Measurements from ENCODE around the gene RAD51B.

The RAD51B gene

DNA sequence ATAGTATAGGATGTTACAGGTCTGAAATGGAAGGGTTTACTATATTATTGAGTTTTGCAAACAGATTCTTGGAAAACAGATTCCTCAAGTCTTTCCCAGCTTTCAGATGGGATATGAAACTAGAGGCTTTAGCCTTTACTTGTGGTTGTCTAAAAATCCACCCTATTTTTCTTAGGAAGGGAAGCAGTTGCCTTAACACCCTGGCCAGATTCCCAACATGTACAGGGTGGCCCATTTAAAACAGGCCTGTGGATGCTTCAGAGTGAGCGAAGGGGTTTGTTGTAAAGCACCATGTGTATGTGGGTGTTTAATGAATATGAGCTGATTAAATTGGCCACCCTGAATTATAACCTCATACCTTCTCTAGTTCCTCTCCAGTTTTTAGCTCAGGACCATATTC, 557.4 kb downstream of the RAD51B start:
- H3K9me3 Mint-ChIP-seq, result peaks cover 2% of the 10 kb centered on the region
- no peaks in the 10 kb centered on the region for H3K27me3 Mint-ChIP-seq
- no peak overlapping the region for H3K27ac Mint-ChIP-seq
- no peaks in the 10 kb centered on the region for H3K36me3 Mint-ChIP-seq
- H3K4me3 Mint-ChIP-seq, result peak overlapping the region; percentile 49
- peaks cover 77% of the 10 kb centered on the region for H3K4me1 Mint-ChIP-seq

DNA sequence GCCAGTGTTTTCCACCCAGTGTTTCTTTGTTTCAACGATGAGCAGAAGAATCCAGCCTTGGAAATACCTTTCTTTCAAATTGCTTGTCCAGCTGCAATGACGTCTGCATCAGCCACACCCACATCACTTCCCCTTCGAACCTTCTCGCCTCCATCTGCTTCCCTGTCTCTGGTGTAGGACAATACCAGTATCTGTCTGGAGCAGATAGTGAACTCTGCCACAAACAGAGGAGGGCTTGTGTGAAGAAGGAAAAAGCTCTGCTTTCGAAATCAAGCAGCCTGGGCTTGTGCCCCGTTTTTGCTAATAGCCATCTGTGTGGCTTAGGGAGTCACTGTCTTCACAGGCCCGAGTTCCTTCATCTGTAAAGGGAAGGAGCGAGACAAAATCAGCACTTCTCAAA, 557.9 kb downstream of the RAD51B start:
- Mint-ChIP-seq H3K27me3 (no peaks in the 10 kb centered on the region), H3K36me3 (no peaks in the 10 kb centered on the region), H3K9me3 (peaks cover 5% of the 10 kb centered on the region), H3K4me1 (peaks cover 73% of the 10 kb centered on the region), H3K27ac (no peak overlapping the region), H3K4me3 (no peak overlapping the region)

DNA sequence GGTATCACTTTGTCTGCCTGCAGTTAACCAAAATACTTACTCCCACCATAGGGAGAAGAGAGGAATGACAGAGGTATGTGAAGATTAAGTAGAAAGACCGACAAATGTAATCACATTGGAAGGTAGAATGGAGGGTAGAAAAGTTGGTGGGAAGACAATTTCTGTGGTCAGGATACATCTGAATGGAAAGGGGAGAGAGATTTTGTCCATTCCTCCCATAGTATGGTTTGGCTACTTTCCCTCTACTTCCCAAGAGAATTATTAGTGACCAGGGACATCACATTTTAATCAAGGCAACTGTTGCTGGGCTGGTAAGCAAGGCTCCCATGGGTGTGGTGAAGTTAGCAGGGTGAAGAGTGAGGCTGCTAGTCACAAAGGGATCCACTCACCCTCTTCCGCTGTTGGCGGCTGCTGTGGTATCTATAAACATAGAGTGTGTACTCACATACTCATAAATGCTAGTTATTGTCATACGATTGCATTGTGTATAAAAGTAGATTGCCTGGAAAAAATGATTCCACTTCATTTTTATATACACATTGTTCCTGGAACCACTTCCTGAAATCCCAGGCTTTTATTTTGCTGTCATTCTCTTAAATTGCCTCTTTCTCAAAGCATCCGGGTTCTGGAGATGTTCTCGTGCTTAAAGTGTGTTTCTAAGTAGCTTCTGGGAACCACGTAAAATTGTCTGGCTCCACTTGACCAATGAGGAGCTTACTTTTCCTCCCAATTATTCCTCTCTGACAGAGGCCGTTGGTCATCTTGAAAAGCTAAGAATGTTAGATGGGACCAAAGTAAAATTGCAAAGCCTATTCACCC, 560.1 kb downstream of the RAD51B start:
- Mint-ChIP-seq H3K4me1 (peaks cover 65% of the 10 kb centered on the region), H3K9me3 (peaks cover 5% of the 10 kb centered on the region), H3K36me3 (no peaks in the 10 kb centered on the region), H3K27ac (peak overlapping the region; percentile 30), H3K27me3 (no peaks in the 10 kb centered on the region), H3K4me3 (peak overlapping the region; percentile 5)

DNA sequence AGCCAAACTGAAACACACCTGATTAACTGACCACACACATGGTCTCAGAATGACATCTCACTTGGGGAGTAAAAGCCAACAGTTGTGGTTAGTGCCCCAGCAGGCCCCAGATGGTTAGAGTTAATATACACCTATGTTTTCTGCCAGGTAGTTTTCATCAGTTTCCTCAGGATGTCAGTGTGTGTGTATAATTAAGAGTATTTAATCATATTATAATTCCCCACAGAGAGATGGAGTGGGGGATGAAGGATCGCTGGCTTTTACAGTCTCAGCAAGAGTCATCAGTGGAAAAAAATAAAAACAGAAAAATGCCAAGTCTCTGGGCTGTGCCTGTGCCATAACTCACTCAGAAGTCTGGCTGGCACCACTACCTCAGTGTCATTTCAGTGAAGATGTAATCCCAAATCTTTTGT, 560.8 kb downstream of the RAD51B start:
- no peaks in the 10 kb centered on the region for H3K36me3 Mint-ChIP-seq
- H3K27ac Mint-ChIP-seq, result no peak overlapping the region
- H3K9me3 Mint-ChIP-seq, result peaks cover 5% of the 10 kb centered on the region
- H3K4me1 Mint-ChIP-seq, result peaks cover 59% of the 10 kb centered on the region
- no peak overlapping the region for H3K4me3 Mint-ChIP-seq
- H3K27me3 Mint-ChIP-seq, result no peaks in the 10 kb centered on the region

DNA sequence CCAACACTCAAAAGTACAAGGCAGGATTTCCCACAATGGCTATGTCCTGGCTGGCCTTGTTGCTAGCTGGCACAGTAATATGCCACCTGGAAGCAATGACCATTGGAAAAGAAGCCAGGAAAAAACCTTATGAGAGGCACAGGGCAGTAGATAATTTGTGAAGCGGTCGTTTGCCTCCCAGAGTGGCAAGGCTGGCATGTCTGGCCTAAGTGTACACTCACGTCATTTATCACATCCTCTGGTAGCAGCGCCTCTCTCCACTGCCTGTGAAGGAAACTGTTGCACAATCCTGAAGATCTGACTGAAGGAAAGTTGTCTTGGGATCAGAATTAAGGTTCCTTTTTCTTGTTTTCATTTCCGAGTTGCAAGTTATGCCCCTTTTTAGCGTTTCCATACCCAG, 564.8 kb downstream of the RAD51B start:
- Mint-ChIP-seq H3K27me3 (no peaks in the 10 kb centered on the region), H3K4me3 (no peak overlapping the region), H3K36me3 (no peaks in the 10 kb centered on the region), H3K27ac (no peak overlapping the region), H3K4me1 (peaks cover 21% of the 10 kb centered on the region), H3K9me3 (peaks cover 5% of the 10 kb centered on the region)

DNA sequence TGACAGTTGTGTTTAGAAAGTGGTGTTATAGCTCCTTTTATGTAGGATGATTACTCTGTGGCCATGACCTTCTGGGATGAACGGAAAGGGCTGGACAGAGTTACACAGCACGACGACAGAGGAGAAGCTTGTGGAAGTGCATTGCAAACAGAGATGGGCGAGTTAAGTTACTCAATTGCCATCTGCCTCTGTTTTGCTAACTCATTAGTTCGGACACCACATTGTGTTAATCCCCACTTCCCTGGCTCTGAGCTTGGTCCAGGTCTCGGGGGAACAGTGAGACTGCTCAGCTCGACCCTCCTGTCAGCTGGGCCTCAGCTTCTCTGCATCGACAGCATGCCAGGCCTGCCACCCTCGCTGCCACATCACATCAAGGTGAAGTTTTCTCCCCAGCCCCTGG, 565.3 kb downstream of the RAD51B start:
- Mint-ChIP-seq H3K4me3 (no peak overlapping the region), H3K4me1 (peaks cover 15% of the 10 kb centered on the region), H3K36me3 (no peaks in the 10 kb centered on the region), H3K27ac (no peak overlapping the region), H3K9me3 (peaks cover 5% of the 10 kb centered on the region), H3K27me3 (no peaks in the 10 kb centered on the region)

DNA sequence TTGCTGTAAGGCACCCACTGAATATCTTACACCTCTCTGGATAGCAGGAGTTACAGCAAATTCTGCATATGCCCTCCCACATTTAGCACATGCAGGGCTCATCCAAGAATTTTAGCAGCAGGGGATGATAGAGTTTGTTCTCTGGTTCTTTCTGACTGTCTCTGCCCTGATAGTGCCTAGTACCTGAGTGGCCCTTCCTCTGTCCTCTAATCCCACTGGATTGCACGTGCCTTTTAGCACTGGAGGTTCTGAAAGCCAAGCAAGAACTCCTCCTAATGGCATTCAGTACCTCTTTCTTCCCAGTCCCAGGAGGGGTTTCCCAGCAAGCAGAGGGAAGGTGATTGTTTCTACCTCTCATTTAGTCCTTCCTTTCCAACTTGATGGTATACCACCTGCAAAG, 566.9 kb downstream of the RAD51B start:
- H3K27ac Mint-ChIP-seq, result no peak overlapping the region
- H3K27me3 Mint-ChIP-seq, result no peaks in the 10 kb centered on the region

DNA sequence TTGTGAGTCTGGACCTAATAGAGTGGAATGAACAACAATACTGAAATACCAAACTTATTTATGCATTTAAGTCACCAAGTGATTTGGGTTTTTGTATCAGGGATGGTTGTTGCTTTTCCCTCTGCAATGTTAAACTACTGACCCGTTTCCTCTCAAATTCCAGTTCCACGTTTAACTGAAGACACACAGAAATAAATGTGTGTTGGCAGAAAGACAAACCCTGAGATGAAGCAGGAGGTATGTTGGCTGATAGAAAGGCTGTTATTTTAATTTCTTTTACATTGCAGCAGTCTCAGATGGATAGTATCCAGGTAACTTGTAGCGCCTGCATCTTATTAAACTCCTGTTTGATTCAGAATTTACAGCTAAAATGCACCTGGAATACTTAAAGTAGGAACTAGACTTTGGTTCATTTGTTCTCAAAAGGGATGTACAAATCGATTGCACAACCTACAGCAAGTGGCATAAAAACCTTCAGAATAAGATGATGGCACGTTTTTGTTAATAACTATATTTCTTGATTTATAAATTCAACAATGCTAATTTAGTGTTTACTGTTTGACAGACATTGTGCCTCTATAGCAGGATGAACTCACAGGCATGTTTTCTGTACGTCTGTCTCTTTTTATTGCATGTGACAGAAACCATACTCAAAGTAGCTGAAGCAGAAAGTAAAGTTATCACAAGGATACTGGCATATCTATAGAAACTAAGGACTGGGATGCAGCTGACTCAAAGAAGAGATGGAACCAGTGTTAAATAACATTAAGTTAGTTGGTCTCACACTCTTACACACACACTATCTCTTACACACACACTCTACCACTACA, 567.6 kb downstream of the RAD51B start:
- H3K4me3 Mint-ChIP-seq, result no peak overlapping the region
- H3K4me1 Mint-ChIP-seq, result peaks cover 9% of the 10 kb centered on the region
- H3K27ac Mint-ChIP-seq, result no peak overlapping the region

More for the DNA sequence above, 566.9 kb downstream of the RAD51B start:
- peaks cover 9% of the 10 kb centered on the region for H3K4me1 Mint-ChIP-seq
- peaks cover 5% of the 10 kb centered on the region for H3K9me3 Mint-ChIP-seq
- no peaks in the 10 kb centered on the region for H3K36me3 Mint-ChIP-seq
- no peak overlapping the region for H3K4me3 Mint-ChIP-seq

DNA sequence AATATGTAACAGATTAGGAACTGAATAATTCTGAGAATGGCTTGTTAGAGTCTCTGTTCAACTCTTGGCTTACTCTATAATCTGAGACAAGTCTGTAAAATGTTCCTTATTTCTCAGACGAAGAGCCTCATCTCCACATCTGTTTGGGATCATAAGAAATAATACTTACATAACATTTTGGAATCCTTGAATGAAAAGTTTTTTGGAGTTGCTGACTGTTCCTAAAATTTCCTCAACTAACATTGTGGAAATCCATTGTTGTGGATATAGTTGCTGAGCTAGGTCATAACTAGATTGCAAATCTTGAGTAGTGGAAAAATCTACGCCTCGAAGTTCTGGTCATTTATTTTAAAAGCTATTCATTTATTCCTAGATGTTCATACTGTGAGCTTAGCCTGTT, 570.4 kb downstream of the RAD51B start:
- no peak overlapping the region for H3K4me3 Mint-ChIP-seq
- H3K9me3 Mint-ChIP-seq, result no peaks in the 10 kb centered on the region
- H3K27me3 Mint-ChIP-seq, result no peaks in the 10 kb centered on the region
- no peaks in the 10 kb centered on the region for H3K36me3 Mint-ChIP-seq
- no peak overlapping the region for H3K27ac Mint-ChIP-seq
- H3K4me1 Mint-ChIP-seq, result no peaks in the 10 kb centered on the region

More for the DNA sequence above, 567.6 kb downstream of the RAD51B start:
- H3K36me3 Mint-ChIP-seq, result no peaks in the 10 kb centered on the region
- no peaks in the 10 kb centered on the region for H3K27me3 Mint-ChIP-seq
- H3K9me3 Mint-ChIP-seq, result peaks cover 1% of the 10 kb centered on the region

DNA sequence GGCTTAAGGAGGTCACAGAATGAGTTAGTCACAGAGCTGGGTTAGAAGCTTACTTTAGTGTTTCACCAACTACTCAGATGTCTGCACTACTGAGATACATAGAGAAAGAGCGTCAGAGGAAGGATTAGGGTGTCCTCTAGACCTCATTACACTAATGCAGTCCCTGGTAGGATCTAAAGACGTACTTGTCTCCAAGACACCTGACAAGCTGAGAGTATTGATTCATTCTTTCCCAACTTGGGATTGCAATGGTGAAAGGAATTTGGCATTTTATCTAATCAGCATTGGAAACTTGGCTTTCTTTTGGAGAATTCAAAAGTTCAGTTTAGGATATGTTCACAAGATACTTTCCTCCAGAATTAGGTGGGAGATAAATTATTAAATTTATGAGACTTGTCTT, 571.2 kb downstream of the RAD51B start:
- Mint-ChIP-seq H3K36me3 (no peaks in the 10 kb centered on the region), H3K4me1 (no peaks in the 10 kb centered on the region), H3K4me3 (no peak overlapping the region), H3K27ac (no peak overlapping the region), H3K9me3 (no peaks in the 10 kb centered on the region), H3K27me3 (no peaks in the 10 kb centered on the region)

DNA sequence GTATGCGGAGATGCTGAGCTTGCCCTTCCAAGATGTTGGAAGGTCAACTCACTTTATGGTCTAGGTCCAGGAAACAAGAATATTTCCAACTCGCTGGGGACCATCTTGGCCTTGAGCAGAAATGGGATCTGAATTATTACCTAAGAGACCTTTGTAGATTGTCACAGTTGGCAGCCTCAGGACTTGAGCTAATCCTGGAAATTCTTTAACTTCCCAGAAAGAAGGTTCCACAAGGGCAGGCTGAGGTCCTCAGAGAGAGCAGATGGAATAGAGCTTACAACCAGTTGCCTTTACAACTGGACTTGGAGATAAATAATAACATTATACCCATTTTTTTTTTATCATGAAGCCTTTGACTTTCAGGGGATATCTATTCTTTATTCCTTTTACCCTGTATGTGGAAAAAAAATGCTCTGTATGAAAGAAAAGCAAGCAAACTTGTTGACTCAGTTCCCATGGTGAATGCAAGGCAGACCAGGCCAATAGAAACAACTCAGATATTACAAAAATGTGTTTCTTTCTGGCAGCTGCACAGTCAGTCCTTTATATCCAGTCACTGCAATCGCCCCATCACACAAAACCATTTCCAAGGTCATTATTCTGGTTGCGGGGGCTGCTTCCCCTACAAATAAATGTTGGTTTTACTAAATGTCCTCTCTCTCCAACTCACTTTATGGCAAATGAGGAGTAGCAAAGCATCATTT, 571.9 kb downstream of the RAD51B start:
- no peaks in the 10 kb centered on the region for H3K27me3 Mint-ChIP-seq
- no peak overlapping the region for H3K4me3 Mint-ChIP-seq
- no peaks in the 10 kb centered on the region for H3K36me3 Mint-ChIP-seq
- no peaks in the 10 kb centered on the region for H3K4me1 Mint-ChIP-seq
- H3K27ac Mint-ChIP-seq, result no peak overlapping the region
- H3K9me3 Mint-ChIP-seq, result no peaks in the 10 kb centered on the region

DNA sequence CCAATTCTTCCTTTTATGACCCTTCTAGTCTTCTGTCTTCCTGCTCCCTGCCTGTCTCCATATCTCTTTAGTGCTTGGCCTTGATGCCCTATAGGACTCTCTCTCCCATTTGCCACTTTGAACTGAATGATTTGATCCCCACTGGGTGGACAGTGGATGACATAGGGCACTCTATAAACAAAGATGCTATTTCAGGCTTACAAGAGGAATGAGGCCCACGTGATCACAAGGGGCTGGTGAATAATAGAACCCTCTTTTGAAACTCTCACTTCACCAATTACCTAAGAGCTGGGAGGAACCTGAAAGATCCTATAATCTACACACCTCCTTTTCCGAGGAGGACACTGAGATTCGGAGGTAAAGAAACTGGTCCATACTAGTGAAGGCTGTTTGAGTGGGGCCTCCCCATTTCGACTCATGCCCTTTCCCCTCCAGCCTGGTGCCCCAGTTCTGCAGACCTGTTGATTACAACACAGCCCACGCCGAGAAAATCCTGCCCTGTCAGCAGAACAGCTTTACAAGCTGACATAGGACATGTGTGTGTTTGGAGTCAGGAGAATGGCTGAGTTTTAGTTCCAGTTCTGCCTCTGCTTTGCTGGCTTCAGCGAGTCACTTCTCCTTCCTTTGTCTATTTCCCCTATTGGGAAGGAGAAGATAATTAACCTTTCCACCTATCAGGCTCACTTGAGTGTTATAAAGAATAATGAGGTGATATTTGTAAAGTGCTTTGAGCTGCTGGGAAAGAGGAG, 573.0 kb downstream of the RAD51B start:
- Mint-ChIP-seq H3K4me1 (no peaks in the 10 kb centered on the region), H3K4me3 (no peak overlapping the region), H3K36me3 (no peaks in the 10 kb centered on the region), H3K9me3 (no peaks in the 10 kb centered on the region), H3K27me3 (no peaks in the 10 kb centered on the region), H3K27ac (no peak overlapping the region)

DNA sequence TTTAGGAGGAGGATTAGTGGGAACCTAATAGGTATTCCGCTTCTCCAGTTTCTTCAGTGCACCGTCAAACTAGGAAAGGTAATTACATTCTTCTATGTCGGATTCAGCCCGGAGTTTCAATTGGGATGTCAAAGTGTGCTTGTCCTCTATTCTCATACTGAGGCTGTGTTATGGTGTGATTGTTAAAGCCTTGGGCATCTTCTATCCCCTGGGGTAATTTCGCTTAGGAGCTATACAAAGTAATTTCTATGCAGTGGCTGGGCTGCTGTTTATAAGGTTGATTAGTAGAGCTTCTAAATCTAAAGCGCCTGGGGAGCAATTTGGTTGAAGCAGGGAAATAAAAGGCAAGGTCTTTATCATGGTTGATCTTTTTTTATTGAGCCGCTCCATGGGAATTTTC, 573.7 kb downstream of the RAD51B start:
- Mint-ChIP-seq H3K4me3 (no peak overlapping the region), H3K27me3 (no peaks in the 10 kb centered on the region), H3K36me3 (no peaks in the 10 kb centered on the region), H3K9me3 (no peaks in the 10 kb centered on the region), H3K27ac (no peak overlapping the region), H3K4me1 (no peaks in the 10 kb centered on the region)

DNA sequence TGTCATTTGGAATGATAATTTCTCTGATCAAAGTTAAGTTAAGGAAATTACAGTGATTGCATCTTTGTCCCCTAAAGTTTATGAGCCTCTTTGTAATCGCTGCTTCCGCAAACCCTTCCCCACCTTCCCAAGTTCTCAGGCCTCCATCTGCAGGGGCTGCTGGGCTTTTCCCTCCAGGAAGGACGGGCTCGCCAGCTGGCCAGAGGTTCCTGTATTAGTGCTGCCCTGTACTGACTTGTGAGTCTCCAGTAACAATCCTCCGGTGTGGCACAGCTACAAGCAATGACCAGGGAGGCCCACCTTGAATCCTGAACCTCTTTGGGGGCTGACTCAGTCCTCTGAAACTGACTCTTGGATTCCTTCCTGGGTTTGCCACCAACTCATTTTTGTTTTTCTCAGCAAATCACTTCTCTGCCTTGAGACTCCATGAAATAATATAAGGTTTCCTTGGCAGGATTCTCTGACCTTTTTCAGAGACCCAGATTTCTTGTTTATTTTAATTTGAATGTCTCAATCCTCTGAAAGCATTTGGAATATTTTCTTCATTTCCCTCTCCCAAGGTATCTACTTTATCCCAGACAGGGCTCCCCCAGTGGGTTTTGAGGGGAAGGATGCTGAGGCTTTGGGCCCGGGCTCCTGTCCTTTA, 574.7 kb downstream of the RAD51B start:
- H3K27me3 Mint-ChIP-seq, result no peaks in the 10 kb centered on the region
- H3K36me3 Mint-ChIP-seq, result no peaks in the 10 kb centered on the region
- no peaks in the 10 kb centered on the region for H3K4me1 Mint-ChIP-seq
- no peaks in the 10 kb centered on the region for H3K9me3 Mint-ChIP-seq
- no peak overlapping the region for H3K27ac Mint-ChIP-seq
- no peak overlapping the region for H3K4me3 Mint-ChIP-seq

DNA sequence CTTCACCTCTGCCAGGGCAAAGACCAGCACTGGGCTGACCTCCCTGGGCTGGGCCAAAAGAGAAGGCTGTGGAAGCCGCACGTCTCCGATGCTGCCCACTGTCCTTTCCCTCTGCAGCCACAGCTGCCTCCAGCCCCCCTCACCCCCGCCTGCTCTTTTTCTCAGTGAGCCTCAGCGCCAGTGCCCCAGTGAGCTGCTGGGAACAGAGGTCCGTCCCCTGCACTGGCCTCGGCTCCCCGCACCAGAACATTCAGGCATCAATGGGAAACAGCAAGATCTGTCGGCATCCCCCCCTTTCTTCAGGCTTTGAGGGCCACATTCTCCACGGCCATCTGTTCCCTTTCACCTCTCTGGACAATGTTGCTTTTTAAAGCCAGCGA, 575.2 kb downstream of the RAD51B start:
- Mint-ChIP-seq H3K4me3 (no peak overlapping the region), H3K9me3 (no peaks in the 10 kb centered on the region), H3K27me3 (no peaks in the 10 kb centered on the region), H3K36me3 (no peaks in the 10 kb centered on the region), H3K4me1 (peaks cover under 1% of the 10 kb centered on the region), H3K27ac (no peak overlapping the region)
